Raji (cell line): ENCODE data around the gene SDHAF1.

Experiments
- POLR2A ChIP-seq: IDR thresholded peaks from 2 replicates; pipeline ENCODE4 v1.6.1; 2011; ENCODE audit warnings: low read depth, low read length, control low read depth; ENCODE audit not compliant: insufficient read depth

SDHAF1 gene

DNA sequence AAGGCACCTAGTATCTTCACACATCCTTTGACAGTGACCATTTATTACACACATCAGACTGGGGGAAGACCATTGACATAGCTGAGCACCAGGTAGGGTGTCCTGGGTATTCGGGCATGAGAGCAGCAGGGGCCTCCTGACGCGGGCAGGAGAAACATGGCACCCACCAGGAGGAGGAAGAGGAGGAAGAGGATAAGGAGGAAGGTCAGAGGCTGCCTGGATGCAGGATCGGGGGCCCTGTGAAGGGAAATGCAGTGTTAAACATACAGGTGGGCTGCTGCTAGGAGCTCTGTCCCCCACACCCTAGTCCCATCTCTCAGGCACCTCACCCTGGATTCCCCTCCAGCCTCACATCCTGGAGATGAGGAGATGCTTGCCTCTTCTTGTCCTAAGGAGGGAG, 8.3 kb downstream of the SDHAF1 start:
- no peak for TF ChIP-seq POLR2A

DNA sequence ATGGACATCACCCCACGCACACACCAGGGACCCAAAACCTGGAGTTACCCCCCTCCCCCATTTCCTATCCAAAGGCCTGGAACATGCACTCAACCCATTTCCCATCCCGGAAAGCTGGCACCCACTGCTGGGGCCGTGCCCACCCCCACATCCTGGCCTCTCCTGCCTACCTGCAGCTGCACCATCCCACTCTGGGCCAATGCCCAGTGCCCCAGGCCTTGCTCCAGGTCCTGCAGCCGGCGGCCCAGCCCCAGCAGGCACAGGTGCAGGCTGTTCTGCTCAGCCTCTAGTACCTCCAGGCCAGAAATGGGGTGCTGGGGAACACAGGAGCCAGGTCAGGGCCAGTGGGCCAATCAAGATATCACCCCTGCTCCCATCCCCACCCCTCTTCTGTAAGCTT, 12.0 kb downstream of the SDHAF1 start:
- TF ChIP-seq POLR2A, result no peak

DNA sequence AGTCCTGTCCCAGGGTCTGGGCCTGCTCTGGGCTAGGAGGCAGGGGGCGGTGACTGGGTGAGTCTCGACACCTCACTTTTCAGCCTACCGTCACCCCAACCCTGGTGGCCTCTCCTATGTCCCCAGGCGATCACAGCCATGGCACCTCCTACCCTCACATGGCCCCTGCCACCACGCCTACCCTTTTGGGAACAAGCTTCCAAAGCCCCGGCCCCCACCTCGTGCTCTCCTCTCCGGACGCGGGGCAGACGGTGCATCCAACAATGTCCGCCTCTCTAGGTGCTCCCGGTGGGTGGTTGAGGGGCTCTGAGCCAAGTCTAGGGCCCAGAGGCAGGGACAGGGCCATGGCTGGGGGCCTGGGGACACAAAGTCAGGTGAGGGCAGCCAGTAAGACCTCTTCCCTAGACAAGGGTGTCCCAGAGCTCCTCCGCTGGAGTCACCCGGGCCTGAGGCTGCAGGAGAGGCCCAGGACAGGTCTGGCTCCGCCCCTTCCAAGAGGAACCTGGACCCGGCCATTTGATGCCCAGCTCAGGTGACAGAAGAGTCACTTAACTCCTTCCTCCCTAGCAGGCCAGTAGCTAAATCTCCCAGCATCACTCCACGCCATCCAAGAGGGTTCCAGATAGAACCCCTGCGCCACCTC, 13.5 kb downstream of the SDHAF1 start, which contains the start of gene SYNE4:
TSS of gene SYNE4 (minus strand) at position 478 of the 643 bp plus-strand sequence. CDS start at position 346, 132 bp downstream.
- no peak for TF ChIP-seq POLR2A

DNA sequence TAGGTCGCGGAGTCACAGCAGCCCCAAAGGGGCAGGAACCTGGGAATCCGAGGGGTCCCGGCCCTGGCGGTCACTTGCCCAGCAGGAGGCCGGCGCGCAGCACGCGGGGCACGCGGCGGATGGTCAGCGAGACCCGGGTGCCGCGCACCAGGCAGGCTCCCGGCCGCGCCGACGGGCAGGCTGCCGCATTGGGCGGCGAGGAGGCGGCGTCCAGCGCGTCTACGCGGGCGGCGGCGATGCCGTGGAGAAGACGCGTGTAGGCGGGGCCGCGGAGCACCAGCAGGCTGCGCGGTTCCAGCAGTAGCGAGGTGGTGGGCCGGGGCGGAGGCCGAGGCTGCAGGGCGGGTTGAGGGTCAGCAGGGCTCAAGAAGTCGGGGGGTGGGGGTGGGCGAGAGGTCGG, 14.2 kb downstream of the SDHAF1 start:
- no peak for TF ChIP-seq POLR2A

DNA sequence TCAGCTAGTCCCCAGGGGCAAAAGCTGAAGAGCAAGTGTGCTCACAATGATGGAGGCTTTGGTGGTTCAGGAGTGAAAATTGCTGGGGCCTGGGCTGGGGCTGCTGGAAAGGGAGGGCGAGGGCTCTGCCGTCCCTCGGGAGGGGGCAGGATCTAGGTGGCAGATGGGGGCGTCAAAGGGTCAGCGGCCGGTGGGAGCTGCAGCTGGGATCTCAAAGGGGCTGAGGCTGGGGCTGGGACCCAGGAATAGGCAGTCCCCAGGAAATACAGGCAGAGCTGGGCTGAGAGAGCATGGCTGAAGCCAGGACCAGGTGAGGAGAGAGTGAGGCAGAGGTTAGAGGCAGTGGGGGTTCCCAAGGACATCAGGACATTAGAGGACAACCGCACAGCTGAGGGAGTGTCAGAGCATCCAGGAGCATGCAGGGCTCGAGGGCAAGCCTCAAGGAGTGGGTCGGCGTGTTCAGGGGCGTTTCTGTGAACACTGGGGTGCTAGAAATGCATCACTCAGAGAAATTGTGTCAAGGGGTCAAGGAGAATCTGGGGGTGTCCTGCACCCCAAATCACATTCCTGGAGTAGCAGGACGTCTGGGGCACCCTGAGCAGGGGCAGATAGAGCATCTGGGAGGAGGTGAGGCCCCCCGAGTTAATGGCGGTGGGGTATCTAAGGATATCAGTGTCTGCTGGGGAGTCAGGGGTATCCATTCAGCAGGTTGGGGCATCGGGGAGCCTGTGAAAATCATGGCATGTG, 14.8 kb downstream of the SDHAF1 start:
- no peak for TF ChIP-seq POLR2A

DNA sequence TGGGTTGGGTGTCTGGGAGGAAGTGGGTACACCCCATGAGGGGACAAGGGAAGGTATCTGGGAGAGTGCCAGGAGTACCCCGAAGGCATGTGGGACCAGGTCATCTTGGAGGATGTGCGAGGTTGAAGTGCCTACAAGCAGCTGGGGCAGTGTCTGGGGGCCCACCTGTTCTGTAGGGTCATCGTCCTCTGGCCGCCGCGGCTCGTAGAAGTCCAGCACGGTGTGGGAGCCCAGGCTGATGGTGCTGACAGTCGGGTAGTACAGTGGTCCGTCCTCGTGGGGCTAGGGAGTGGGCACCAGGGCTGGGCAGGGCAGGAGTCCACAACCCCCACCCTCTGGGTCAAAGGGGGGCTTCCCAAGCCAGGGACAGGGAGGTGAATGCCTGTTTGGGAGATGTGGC, 15.4 kb downstream of the SDHAF1 start:
- no peak for TF ChIP-seq POLR2A

DNA sequence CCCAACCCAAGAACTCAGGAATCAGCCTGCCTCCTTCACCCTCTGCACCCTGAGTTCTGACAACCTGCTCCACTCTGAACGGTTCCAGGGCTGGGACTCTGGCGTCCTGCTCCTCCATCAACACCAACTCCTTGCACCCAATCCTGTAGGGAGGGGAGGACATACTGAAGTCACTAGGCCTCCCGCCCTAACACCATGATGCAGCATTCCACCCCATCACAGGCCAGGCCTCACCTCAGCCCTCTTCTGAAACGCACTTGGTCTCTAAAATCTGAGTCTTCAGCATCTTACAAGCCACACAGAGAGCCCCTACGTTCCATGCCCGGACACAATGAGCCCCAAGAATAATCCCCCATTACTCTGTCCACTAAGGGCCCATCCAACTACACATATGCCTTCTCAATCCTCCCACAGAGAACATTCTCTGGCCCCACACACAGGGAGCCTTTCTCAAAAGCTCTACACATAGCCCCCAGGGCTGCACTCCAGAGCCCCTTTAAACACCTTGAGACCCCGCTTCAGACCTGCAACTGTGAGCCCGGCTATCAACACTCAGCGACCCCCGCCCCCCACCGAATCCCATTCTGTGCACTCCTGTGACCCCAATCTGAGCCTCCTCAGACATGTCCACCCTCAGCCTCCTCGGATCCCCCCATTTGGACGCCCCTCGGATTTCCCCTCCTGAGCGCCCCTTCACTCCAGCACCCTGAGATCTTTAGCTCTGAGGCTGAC, 18.5 kb downstream of the SDHAF1 start:
- TF ChIP-seq POLR2A, result no peak

DNA sequence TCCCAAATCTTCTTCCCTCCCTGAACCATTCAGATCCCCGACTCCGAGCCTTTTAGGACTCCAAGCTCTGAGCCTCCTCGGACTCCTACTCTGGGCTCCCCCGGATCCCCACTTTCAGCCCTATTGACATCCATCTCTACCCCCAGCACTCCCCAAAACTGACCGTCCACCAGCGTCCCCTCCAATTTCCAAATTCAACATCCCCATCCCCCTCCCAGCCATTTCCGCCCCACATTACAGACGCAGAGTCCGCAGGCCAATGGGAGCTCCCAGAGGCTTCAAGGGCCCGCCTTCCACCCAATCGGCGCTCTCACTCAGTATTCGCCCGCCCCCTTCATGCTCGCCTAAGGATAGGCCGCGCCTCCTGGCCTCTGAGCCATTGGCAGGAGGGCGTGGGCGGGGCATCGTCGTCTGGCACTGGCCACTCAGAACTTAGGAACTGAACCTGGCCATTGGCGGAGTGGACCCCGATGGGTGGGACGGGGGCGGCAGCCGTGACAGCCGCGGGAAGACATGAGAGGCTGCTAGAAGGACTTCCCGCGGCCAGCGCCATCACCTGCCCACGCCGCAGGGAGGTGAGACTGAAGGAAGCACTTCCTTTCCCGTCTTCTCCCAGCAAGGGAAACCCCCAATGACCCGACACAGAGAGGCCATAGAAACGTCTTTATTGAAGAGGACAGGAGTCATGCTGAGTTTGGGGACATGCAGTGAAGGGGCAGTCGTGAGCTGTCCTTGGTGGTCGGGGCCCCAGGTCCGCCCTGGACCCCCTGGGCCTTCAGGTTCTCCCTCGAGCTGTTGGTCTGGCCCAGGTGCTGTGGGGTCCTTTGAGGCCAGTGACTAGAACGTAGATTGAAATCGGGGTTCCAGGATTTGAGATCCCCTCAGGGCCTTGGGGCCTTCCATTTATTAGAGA, 19.3 kb downstream of the SDHAF1 start, which contains the start of gene ALKBH6:
TSS of gene ALKBH6 (minus strand) at position 202 of the 913 bp plus-strand sequence. CDS start 816 bp downstream, outside the sequence.
- peak; percentile 78 for TF ChIP-seq POLR2A

DNA sequence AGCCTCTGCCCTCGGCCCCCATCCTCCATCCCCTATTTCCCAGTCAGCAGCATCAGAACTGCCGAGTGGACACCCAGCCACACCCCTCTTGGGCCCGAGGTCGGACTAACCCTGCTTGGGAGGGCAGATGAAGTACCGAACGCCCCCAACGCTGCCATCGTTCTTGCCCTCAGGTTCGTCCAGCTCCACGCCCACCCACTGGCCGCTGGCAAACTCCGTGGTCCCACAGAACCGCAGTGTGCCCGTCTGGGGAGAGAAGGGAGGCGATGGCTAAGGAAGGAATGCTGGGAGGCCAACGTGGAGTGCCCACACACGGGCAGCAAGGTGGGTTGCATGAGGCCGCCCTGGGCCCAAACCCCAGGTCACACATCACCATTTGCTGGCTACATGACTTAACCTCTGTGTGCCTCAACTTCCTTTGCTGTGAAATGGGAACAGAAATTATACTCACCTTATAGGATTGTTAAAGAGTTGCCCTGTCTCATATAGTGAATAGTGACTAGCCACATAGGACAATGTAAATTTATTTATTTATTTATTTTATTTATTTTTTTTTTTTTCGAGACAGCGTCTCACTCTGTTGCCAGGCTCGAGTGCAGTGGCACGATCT, 24.2 kb downstream of the SDHAF1 start:
- TF ChIP-seq POLR2A, result no peak

DNA sequence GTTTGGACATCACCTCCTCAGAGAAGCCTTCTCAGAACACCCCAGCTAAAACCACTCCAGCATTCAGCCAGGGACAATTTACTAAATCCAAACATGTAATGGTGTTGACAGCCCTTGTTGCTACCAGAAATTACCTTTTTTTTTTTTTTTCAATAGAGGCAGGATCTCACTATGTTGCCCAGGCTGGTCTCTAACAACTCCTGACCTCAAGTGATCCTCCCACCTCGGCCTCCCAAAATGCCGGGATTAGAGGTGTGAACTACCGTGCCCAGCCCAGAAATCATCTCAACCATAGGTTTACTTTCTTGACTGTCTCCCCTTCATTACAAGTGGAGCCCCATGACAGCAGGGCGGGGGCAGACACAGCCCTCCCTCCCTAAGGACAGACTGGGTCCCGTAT, 28.4 kb downstream of the SDHAF1 start:
- no peak for TF ChIP-seq POLR2A

DNA sequence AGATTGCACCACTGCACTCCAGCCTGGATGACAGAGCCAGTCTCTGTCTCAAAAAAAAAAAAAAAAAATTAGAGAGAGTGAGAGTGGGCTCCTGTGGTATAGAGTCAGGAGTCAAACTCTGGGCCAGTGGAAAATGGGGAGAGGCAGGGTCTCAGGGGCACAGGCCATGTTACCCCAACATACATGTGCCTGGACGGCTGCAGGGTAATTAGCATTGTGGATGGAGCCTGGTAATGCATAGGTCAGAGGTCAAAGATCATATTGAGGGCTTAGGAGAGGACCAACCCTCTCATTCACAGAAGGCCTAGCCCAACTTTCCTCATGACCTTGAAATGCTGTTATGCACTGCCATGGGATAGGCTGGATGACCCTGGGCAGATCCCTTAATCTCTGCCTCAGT, 30.6 kb downstream of the SDHAF1 start:
- no peak for TF ChIP-seq POLR2A

DNA sequence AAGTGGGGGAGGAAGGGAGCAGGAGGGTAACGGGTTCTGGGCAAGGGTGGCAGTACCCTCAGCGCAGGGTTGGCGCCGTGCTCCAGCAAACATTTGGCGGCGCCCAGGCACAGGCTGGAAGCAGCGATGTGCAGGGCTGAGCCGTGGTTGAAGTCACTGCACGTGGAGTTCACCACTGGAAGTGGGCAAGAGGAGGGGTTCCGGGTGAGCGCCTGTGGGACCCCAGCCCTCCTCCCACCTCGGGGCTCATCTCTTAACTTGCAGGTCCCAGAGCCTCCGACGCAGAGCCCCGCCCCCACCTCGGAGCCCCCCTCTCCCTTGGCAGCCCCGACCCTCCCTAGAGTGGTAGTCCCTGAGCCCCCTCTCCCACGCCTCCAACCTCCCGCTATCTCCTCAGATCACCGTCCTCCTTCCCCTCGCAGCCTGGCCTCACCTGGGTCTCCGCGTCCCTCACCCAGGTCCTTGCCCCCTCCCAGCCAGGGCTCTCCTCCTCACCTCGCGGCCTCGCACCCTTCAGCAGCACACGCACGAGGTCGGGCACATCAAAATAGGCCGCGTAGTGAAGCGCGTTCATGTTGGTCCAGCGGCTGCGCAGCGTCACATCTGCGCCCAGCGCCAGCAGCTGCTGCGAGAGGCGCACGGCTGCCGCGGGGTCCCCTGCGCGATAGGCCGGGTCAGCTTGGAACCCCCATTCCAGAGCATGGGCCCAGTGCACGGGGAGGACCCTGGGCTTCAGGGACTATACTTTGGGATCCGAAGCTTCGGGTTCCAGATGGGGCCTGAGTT, 31.3 kb downstream of the SDHAF1 start:
- no peak for TF ChIP-seq POLR2A

DNA sequence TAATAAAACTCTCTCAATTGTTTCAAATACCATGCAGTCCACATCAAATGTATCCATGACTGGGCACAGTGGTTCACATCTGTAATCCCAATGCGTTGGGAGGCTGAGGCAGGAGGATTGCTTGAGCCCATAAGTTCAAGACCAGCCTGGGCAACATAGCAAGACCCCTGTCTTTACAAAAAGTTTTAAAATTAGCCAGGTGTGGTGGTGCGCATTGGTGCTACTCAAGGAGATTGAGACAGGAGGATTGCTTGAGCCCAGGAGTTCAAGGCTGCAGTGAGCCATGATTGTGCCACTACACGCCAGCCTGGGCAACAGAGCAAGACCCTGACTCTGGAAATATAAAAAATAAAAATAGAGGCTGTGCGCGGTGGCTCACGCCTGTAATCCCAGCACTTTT, 32.7 kb downstream of the SDHAF1 start:
- no peak for TF ChIP-seq POLR2A
